ENCODE data around the gene PKD1L1. TPM values are rescaled to one million over a fixed set of nuclear protein-coding genes. Genes with fewer than 3 reads are reported as not detected.

Gene PKD1L1, protein sequence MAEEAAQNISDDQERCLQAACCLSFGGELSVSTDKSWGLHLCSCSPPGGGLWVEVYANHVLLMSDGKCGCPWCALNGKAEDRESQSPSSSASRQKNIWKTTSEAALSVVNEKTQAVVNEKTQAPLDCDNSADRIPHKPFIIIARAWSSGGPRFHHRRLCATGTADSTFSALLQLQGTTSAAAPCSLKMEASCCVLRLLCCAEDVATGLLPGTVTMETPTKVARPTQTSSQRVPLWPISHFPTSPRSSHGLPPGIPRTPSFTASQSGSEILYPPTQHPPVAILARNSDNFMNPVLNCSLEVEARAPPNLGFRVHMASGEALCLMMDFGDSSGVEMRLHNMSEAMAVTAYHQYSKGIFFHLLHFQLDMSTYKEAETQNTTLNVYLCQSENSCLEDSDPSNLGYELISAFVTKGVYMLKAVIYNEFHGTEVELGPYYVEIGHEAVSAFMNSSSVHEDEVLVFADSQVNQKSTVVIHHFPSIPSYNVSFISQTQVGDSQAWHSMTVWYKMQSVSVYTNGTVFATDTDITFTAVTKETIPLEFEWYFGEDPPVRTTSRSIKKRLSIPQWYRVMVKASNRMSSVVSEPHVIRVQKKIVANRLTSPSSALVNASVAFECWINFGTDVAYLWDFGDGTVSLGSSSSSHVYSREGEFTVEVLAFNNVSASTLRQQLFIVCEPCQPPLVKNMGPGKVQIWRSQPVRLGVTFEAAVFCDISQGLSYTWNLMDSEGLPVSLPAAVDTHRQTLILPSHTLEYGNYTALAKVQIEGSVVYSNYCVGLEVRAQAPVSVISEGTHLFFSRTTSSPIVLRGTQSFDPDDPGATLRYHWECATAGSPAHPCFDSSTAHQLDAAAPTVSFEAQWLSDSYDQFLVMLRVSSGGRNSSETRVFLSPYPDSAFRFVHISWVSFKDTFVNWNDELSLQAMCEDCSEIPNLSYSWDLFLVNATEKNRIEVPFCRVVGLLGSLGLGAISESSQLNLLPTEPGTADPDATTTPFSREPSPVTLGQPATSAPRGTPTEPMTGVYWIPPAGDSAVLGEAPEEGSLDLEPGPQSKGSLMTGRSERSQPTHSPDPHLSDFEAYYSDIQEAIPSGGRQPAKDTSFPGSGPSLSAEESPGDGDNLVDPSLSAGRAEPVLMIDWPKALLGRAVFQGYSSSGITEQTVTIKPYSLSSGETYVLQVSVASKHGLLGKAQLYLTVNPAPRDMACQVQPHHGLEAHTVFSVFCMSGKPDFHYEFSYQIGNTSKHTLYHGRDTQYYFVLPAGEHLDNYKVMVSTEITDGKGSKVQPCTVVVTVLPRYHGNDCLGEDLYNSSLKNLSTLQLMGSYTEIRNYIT (N-terminal part only)
- 0.29 and 0.41 TPM in 2 replicates for total RNA-seq (2014; rRNA removed; shearing (Covaris generic))

DNA sequence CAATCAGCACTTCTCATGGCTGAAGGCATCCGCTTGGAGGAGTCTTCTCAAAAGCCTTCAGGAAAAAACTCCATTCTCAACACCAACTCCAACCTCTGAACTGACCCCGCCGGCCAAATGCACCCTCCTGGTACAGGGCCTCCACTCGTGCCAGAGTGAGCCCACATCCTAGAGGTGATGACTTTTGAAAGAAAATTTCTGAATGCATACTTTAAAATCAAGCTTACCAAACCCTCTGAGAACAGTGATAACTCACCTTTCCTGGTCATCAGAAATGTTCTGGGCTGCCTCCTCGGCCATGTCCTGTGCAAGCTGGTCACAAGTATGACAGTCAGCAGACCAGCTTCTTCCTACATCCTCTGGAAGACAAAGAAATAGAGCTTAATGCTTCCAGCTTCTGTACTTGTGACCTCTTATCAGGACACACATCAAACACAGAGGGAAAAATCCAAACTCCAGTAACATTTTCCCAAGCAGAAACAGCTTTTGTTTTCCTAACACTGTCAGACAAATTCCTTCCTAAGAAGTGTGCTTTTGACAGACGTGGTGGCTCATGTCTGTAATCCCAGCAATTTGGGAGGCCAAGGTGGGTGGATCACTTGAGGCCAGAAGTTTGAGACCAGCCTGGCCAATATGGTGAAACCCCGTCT, at the start of gene PKD1L1:
PKD1L1 (minus strand) TSS at position 326 of the 650 bp plus-strand sequence; CDS start at position 300, 26 bp downstream.

DNA sequence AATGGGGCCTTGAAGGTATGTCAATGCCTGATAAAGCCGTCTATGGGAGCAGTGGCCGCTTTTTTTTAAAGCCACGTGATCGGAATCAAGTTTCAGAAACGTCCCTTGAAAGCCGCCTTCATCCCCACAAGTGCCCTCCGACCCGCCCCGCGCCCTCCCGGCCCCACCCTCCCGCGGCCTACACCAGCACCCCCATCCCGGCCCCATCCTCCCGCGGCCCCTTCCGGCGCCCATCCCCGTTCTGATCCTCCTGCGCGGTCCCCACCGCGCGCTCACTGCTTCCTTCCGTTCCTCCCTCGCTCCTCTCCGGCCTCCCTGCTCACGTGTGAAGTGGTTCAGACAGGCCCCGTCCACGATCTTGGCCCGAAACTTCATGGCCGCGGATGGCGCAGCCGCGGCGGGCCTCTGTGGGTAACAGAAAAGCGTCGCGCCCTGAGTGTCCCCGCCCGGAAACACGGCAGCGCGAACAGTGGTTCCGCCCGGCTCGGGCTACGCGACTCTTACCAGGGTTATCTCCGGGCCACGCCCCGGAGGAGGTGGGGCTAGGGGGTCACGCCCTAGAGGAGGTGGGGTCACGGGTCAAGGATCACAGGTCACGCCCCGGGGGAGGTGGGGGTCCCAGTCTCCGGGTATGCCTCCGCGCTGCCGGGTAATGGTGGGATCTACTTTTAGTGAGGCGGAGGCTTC, 31.0 kb upstream of the PKD1L1 start, which contains the start of gene HUS1:
HUS1 (minus strand) TSS at position 471 of the 687 bp plus-strand sequence; CDS start at position 375, 96 bp downstream.

Other genes starting within 250 kb of the PKD1L1 start
- 26.1 and 39.5 TPM in 2 replicates for gene HUS1, start 31.1 kb upstream of the PKD1L1 start, total RNA-seq (2014; rRNA removed; shearing (Covaris generic))
- 1.2 TPM in 1 of 2 replicates, not detected in the other for gene SUN3, start 80.6 kb upstream of the PKD1L1 start, total RNA-seq (2014; rRNA removed; shearing (Covaris generic))
- 0.08 and 0.32 TPM in 2 replicates for gene C7orf57, start 87.1 kb upstream of the PKD1L1 start, total RNA-seq (2014; rRNA removed; shearing (Covaris generic))
- 56.5 and 57.1 TPM in 2 replicates for gene UPP1, start 140.8 kb upstream of the PKD1L1 start, total RNA-seq (2014; rRNA removed; shearing (Covaris generic))
- gene ABCA13, start 223.0 kb upstream of the PKD1L1 start, total RNA-seq (2014; rRNA removed; shearing (Covaris generic)) = 0.94 and 1.0 TPM in 2 replicates